ENCODE results near the gene SEMA5B. TPM values are rescaled to one million over a fixed set of nuclear protein-coding genes. Genes with fewer than 3 reads are reported as not detected.

SEMA5B gene
- polyA plus RNA-seq, 1 donor: 23.8 TPM

- no peak for DNase-seq
Observed at GRCh38 chr3:123024056-123024455, 3.5 kb downstream of the SEMA5B start.

GRCh38 chr3:123021996-123022510, 5.5 kb downstream of the SEMA5B start:
- DNase-seq: no peak

GRCh38 chr3:123021388-123021787, 6.2 kb downstream of the SEMA5B start:
- no peak for DNase-seq

- no peak for DNase-seq
Observed at GRCh38 chr3:123020709-123021108, 6.9 kb downstream of the SEMA5B start.

GRCh38 chr3:123019591-123019990, 8.0 kb downstream of the SEMA5B start:
- no peak for DNase-seq

GRCh38 chr3:123019161-123019560, 8.4 kb downstream of the SEMA5B start:
- DNase-seq: no peak

- DNase-seq: no peak
Observed at GRCh38 chr3:123018683-123019082, 8.9 kb downstream of the SEMA5B start.

GRCh38 chr3:123015596-123015995, 12.0 kb downstream of the SEMA5B start:
- no peak for DNase-seq

GRCh38 chr3:123013876-123014275, 13.7 kb downstream of the SEMA5B start:
- no peak for DNase-seq

GRCh38 chr3:123012652-123013051, 14.9 kb downstream of the SEMA5B start:
- DNase-seq: no peak

GRCh38 chr3:123011447-123011846, 16.1 kb downstream of the SEMA5B start:
- DNase-seq: no peak

GRCh38 chr3:123008840-123009239, 18.7 kb downstream of the SEMA5B start:
- no peak for DNase-seq

GRCh38 chr3:123006609-123007008, 21.0 kb downstream of the SEMA5B start:
- DNase-seq: no peak

GRCh38 chr3:123005291-123005690, 22.3 kb downstream of the SEMA5B start:
- DNase-seq: no peak

- DNase-seq: no peak
Observed at GRCh38 chr3:123004201-123004918, 23.2 kb downstream of the SEMA5B start.

- DNase-seq: no peak
Observed at GRCh38 chr3:123002749-123003497, 24.6 kb downstream of the SEMA5B start.

- DNase-seq: no peak
Observed at GRCh38 chr3:123002100-123002748, 25.3 kb downstream of the SEMA5B start.

- no peak for DNase-seq
Observed at GRCh38 chr3:122998856-122999255, 28.7 kb downstream of the SEMA5B start.

GRCh38 chr3:122998206-122998605, 29.4 kb downstream of the SEMA5B start:
- no peak for DNase-seq

- no peak for DNase-seq
Observed at GRCh38 chr3:122996038-122996580, 31.5 kb downstream of the SEMA5B start.

- DNase-seq: no peak
Observed at GRCh38 chr3:122994954-122995353, 32.6 kb downstream of the SEMA5B start.

GRCh38 chr3:122993124-122993978, 34.2 kb downstream of the SEMA5B start:
- no peak for DNase-seq
